HG03460 (cell line): ENCODE data around the gene ASXL1.
"Not testable (repeated sequence)": the region's sequence is repeated elsewhere in the genome, so short reads cannot be mapped to it uniquely, and the experiment has no call there.

Experiments
- ATAC-seq: cut with Tn5 transposase; IDR thresholded peaks from one replicate; pipeline ENCODE4 v1.9.1; 2021; ENCODE audit not compliant: unreplicated experiment

The ASXL1 gene

GRCh38 chr20:32359633-32360332 lies 1.7 kb downstream of the ASXL1 start:
- ATAC-seq: no peak

DNA sequence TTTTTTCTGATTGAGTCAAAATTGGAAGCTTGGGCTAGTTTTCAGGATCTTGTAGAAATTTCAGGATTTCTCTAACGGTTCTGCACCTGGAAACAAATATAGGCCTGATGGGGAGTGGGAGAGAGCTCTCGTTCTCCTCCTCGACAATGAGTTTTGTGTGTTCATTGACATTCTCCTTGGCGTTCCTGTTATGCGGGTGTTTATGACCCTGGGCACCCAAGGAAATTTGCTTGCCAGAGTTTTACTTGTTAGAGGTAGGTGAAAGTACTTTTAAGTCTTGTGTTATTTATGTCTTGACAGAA lies 2.2 kb downstream of the ASXL1 start:
- no peak for ATAC-seq

GRCh38 chr20:32362901-32363364 lies 4.8 kb downstream of the ASXL1 start:
- ATAC-seq: no peak

DNA sequence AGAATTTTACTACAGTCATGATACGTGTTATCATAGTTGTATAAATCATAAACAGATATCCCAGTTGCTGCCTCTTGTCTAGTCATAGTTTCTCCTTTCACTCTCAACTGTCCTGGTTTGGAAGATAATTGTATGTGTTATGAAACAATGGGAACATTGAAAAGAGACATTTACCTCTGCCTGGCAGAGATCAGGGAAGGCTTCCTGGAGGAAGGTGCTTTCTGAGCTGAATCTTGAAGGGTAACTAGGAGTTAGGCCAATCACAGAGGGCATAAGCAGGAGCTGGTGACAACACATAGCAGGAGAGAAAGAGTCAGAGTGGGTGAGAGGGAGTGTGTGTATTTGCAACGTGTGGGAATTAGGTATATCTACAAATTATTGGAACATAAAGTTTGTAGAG lies 5.4 kb downstream of the ASXL1 start:
- no peak for ATAC-seq

GRCh38 chr20:32364554-32365208 lies 6.5 kb downstream of the ASXL1 start:
- no peak for ATAC-seq

GRCh38 chr20:32365564-32365963 lies 7.4 kb downstream of the ASXL1 start:
- no peak for ATAC-seq

- ATAC-seq: no peak
These were observed 8.2 kb downstream of the ASXL1 start for GRCh38 chr20:32366380-32366779.

GRCh38 chr20:32368323-32368722 lies 10.2 kb downstream of the ASXL1 start:
- no peak for ATAC-seq

- ATAC-seq: no peak
These were observed 10.8 kb downstream of the ASXL1 start for GRCh38 chr20:32368925-32369324.

DNA sequence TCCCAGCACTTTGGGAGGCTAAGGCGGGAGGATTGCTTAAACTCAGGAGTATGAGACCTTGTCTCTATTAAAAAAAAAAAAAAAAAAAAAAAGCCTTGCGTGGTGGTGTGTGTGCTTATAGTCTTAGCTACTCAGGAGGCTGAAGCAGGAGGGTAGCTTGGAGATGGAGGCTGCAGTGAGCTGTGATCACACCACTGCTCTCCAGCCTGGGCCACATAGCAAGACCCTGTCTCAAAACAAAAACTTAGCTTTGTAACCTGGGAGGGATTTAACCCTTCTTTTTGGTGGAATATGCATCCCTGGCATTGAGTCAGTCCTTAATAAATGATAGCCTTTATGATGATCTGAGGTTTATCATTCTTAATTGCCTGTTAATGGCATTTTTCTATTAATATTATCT lies 12.8 kb downstream of the ASXL1 start:
- no peak for ATAC-seq

DNA sequence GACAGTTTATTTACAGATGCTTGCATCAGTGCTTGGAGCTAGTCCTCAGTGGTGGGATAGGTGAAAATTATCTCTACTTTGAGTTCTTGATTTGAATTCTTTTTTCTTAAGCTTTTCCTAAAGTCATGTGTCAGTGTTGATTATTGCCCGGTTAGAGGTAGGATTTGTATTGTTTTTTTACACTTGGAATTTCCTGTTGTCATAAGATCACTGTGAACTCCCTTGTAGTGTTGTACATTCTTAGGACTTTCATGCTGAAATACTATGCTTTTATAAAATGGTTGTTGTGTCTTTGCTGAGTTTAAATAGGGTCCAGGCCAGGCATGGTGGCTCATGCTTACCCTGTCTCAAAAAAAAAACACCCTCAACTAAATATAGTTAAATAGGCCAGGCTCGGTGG lies 20.3 kb downstream of the ASXL1 start:
- ATAC-seq: no peak

DNA sequence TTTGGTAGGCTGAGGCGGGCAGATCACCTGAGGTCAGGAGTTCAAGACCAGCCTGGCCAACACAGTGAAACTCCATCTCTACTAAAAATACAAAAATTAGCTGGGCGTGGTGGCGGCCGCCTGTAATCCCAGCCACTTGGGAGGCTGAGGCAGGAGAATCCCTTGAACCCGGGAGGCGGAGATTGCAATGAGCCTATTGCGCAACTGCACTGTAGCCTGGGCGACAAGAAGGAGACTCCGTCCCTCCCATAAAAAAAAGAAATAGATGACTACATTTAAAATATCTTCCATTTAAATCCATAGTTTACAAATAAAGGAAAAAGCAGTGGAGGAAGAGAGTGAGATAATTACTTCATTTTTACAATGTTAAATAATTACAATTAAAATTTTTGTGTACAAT lies 21.9 kb downstream of the ASXL1 start:
- not testable (repeated sequence) for ATAC-seq

GRCh38 chr20:32380745-32381144 lies 22.6 kb downstream of the ASXL1 start:
- no peak for ATAC-seq

GRCh38 chr20:32382102-32382950 lies 24.2 kb downstream of the ASXL1 start:
- no peak for ATAC-seq

DNA sequence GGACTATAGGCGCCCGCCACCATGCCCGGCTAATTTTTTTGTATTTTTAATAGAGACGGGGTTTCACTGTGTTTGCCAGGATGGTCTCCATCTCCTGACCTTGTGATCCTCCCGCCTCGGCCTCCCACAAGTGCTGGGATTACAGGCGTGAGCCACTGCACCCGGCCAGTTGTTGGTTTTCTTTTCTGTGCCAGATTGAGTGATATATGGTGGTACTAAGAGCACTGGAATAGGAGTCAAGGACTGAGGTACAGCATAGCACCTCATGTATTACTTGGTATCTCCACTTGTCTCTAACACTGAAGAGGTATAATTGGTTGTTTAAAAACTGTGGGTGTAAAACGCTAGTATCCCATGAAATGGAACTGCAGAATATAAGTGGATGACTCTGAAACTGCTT lies 25.3 kb downstream of the ASXL1 start:
- not testable (repeated sequence) for ATAC-seq

DNA sequence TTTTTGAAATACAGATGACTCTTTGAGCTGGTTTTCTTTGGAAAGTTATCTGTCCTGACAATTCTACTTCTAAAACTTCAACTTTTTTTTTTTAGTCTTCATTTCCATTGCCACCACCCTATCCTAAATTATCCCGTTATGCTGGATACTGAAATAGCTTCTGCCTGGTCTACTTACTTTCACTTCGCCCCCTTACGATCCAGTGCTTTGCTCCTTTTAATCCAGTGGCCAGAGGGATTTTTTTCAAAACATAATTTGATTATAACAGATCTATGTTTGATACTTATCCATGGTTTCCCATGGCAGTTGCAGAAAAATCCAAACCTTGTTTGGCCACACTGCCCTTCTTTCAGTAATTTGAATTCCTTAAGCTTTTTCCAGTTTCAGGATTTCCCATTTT lies 27.4 kb downstream of the ASXL1 start:
- ATAC-seq: no peak

DNA sequence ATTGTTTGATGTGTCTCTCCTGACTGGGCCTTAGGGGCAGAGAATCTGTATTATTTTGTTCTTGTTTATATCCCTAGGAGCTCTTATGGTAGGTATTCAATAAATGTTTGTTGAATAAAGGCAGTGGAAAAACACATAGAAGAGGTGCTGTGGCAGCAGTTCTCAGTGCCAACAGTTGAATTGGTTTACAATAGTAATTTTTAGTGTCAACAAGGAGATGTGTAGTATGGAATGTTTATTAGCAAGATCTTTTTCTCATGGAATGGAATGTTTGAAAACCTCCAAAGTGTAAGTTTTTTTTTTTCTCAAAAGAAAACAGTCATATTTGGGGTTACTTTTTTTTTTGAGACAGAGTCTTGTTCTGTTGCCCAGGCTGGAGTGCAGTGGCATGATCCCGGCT lies 28.0 kb downstream of the ASXL1 start:
- ATAC-seq: no peak

DNA sequence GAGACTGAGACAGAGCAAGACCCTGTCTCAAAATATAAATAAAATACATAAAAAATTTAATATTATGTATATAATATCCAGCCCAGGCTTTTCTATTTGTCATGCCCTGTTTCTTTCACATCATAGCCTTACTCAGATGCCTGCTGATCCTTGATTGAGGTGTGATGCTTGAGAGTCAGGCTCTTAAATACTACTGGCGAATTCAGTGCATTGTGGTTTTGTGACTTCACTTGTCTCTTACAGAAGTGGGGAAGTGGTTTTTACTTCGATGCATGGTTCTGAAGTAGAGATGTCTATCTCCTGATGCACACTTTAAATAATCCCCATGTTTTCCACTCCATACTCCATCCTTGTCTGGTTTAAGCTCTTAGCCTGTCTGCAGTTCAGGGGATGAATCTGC lies 29.1 kb downstream of the ASXL1 start:
- ATAC-seq: no peak

DNA sequence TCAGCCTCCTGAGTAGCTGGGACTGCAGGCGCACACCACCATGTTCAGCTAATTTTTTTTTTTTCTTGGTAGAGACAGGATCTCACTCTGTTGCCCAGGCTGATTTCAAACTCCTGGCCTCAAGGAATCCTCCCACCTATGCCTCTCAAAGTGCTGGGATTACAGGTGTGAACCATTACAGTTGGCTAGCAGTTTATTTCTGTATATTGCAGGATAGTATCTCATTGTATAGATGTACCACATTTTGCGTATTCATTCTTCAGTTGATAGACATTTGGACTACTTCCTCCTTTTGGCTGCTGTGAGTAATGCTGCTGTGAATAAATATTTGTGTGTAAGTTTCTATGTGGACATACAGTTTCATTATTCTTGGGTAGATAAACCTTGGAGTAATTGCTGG lies 32.9 kb downstream of the ASXL1 start:
- ATAC-seq: no peak

DNA sequence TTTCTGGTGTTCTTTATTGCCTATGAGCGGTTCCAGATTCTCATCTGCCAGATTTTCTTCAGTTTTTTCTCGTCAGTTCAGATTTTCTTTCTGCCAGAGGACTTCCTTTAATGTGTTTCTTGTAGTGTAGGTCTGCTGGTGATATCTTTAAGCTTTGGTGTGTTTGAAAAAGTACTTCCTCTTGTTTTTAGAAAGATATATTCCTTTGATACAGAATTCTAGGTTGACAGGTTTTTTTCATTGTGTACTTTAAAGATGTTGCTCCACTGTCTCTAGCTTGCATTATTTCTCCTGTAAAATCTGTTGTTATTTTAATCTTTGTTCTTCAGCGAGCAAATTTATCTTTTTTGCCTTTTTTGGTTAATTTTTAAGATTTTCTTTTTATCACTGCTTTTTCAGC lies 36.9 kb downstream of the ASXL1 start:
- no peak for ATAC-seq

GRCh38 chr20:32396646-32397160 lies 38.6 kb downstream of the ASXL1 start:
- no peak for ATAC-seq

DNA sequence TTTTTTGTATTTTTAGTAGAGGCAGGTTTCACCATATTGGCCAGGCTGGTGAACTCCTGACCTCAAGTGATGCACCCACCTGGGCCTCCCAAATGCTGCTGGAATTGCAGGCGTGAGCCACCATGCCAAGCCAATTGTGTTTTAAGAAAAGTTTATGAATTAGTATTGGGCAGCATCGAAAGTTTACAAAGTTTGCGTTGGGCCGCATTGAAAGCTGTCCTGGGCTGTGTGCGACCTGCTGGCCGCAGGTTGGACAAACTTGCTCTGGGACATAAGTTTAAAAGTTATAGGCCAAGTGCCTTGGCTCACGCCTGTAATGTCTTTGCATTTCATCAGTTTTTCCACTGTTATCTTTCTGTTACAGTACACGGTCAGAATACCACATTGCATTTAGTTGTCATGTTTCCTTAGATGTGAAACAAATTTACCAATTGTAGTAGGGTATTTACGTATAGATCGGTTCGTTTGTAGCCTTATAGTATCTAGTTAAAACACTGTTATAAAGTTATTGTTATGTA lies 39.5 kb downstream of the ASXL1 start:
- ATAC-seq: no peak
